Natural killer cell treated with Interleukin-12 subunit alpha and Interleukin-12 subunit beta and Interleukin-15 and Interleukin-18, amount 100 ng/mL, for 72 hours (primary cell): ENCODE results near the gene GPR158. TPM values are rescaled to one million over a fixed set of nuclear protein-coding genes. Genes with fewer than 3 reads are reported as not detected.

ENCODE experiments used
- ATAC-seq, 2 donors: fragments of 150-1000 bp; cut with Tn5 transposase in 1 of 2; sonication (Bioruptor Pico), chemical (Tn5 transposase) in 1 of 2; 2 replicates each; pipeline ENCODE4 v1.10.0; 2021
- DNase-seq: peaks from one replicate; pipeline ENCODE4 v3.0.0; 2022; ENCODE audit warnings: low spot score
- H3K27ac Mint-ChIP-seq, 2 donors: 1 replicate in 1 of 2; 2 replicates in 1 of 2; pipeline ENCODE4 v1.8.0; 2022; ENCODE audit warnings: mixed read lengths in 2 of 2, mild to moderate bottlenecking in 1 of 2, moderate library complexity in 1 of 2
- H3K27me3 Mint-ChIP-seq, 2 donors: 1 replicate in 1 of 2; 2 replicates in 1 of 2; pipeline ENCODE4 v1.8.0; 2022; ENCODE audit warnings: mixed read lengths in 2 of 2
- H3K36me3 Mint-ChIP-seq: one replicate; pipeline ENCODE4 v1.8.0; 2022; ENCODE audit warnings: mixed read lengths
- H3K4me1 Mint-ChIP-seq, 2 donors: 1 replicate in 1 of 2; 2 replicates in 1 of 2; pipeline ENCODE4 v1.8.0; 2022; ENCODE audit warnings: low read depth in 2 of 2, mixed read lengths in 2 of 2, mild to moderate bottlenecking in 1 of 2
- H3K4me3 Mint-ChIP-seq: one replicate; pipeline ENCODE4 v1.8.0; 2022; ENCODE audit warnings: mixed read lengths
- H3K9me3 Mint-ChIP-seq: 2 replicates; pipeline ENCODE4 v1.8.0; 2022; ENCODE audit warnings: mixed read lengths
- total RNA-seq, 2 donors: library from RNA; stranded (reverse); gene quantifications; one replicate each; pipeline ENCODE4 v1.2.3, GENCODE V29; 2022

GPR158 gene
- total RNA-seq, 2 donors from 2014 or later = not detected

DNA sequence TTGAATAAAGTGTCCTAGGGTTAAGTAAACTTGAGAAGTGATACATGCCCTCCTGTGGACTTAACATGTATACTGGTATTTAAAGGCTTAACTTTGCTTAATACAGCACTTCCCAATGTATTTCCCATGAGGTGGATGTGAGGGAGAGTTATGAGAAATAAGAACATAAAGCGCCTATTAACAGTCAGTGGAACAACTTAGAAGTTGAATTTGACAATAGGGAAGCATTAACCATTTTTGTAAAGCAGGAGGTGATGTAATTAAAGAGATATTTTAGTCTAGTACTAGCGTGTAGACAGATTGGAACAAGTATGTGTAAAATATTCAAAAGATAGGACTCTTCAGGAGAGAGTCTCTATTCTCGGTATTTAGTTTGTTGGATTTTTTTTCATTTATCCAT is 322.4 kb downstream of the GPR158 start:
- Mint-ChIP-seq H3K27ac (no peak overlapping the region), H3K4me3 (no peak overlapping the region), H3K4me1 (no peaks in the 10 kb centered on the region), H3K36me3 (no peaks in the 10 kb centered on the region), H3K9me3 (peaks cover 8% of the 10 kb centered on the region), H3K27me3 (no peaks in the 10 kb centered on the region)
- no peak for ATAC-seq
- DNase-seq = no peak

DNA sequence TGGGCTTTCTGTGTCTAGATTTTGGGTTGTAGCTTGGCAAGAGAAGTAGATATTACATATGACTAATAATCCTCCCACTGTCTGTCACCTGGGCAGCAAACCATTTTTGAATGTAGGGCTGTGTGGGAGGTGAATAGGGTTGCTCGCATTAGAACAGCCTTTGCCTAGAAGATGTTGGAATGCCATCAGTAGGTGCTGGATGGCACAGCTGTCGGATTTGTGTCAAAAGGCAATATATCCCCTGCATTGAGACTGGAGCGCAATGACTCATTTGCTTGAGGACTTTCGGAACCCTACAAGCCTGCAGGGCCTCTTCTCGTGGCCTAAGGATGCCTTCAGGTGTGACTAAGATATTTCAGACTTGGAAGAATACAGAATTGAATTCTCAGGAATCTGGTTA is 323.8 kb downstream of the GPR158 start:
- Mint-ChIP-seq H3K27ac (no peak overlapping the region), H3K27me3 (no peaks in the 10 kb centered on the region), H3K4me3 (no peak overlapping the region), H3K4me1 (no peaks in the 10 kb centered on the region), H3K9me3 (peaks cover 8% of the 10 kb centered on the region), H3K36me3 (no peaks in the 10 kb centered on the region)
- no peak for DNase-seq
- ATAC-seq = no peak

DNA sequence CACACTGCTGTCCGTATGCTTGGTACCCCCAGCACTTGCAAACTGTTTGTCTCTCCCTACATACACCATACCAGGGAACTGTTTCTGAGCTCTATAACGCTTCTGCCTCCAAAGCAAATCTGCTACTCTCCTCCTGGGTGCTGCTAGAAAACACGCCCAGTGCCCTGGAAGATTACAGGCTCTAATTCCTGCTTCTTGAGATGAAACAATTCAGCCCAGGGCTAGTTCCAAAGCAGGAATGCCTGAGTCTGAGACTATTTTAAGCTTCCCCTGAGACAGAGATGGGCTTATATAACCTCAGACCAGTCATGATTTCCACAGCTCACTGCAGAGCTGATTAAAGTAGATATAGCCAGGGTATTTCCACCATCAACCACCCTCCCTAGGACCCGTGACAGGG is 327.1 kb downstream of the GPR158 start:
- no peaks in the 10 kb centered on the region for H3K36me3 Mint-ChIP-seq
- no peaks in the 10 kb centered on the region for H3K27me3 Mint-ChIP-seq
- ATAC-seq (no peak), DNase-seq (no peak)
- H3K4me1 Mint-ChIP-seq = no peaks in the 10 kb centered on the region
- peaks cover 5% of the 10 kb centered on the region for H3K9me3 Mint-ChIP-seq
- no peak overlapping the region for H3K27ac Mint-ChIP-seq
- no peak overlapping the region for H3K4me3 Mint-ChIP-seq

DNA sequence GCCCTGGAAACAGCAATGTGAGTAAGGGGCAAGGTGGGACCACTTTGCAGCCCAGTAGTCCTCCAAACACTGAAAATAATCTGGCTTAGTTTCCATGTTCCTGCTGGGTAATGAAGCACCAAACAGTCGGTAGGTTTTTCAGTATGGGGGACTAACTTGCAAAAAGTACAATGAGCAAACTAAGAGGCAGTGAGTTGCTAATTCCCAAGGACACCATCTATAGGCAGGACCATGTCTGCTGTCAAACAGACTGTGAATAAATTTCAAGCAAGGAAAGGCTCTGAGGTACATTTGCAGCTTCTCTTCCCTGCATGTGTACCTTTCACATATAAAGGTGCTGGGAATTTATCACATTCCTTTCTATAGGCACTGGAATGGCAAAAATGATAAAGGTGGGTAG is 327.7 kb downstream of the GPR158 start:
- no peaks in the 10 kb centered on the region for H3K36me3 Mint-ChIP-seq

DNA sequence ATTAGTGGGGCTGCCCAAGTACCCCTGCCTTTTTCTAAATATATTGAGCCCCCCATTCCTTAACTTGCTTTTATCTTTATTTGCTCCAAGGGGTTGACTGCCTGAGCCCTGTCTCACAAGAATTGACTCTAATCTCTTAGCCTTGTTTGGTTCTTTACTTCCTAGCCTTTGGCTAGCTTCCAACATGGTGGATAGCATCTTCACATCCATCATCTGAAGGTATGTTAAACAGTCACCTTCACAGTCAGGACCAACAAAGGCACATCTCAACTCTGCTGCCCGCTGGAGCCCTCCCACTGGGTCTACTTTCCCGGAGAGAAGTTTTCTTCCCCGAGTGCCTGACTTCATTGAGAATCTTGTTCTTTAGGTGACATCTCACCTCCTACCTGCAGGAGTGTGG is 329.5 kb downstream of the GPR158 start:
- no peak for ATAC-seq
- Mint-ChIP-seq H3K36me3 (no peaks in the 10 kb centered on the region), H3K9me3 (peaks cover 2% of the 10 kb centered on the region), H3K27me3 (no peaks in the 10 kb centered on the region), H3K4me1 (no peaks in the 10 kb centered on the region), H3K4me3 (no peak overlapping the region), H3K27ac (no peak overlapping the region)
- no peak for DNase-seq

More for the DNA sequence above, 327.7 kb downstream of the GPR158 start:
- ATAC-seq (no peak), DNase-seq (no peak)
- Mint-ChIP-seq H3K9me3 (peaks cover 2% of the 10 kb centered on the region), H3K27me3 (no peaks in the 10 kb centered on the region), H3K4me3 (no peak overlapping the region), H3K4me1 (no peaks in the 10 kb centered on the region), H3K27ac (no peak overlapping the region)

DNA sequence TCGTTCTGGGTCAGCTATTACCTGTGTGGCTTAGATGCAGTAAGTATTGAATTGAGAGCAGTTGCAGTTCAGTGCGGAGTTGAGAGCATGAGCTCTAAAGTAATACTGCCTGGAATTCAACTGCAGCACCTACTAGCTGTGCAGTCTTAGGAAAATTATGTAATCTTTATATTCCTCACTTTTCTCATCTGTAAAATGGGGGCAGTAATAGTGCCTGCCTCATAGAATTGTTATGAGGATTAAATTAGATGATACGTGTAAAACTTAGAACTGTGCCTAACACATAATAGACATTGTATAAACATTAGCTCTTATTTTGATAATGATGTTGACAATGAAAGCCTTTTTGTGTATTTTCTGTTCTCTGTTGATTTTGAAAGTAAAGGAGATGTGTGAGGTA is 330.0 kb downstream of the GPR158 start:
- DNase-seq (no peak), ATAC-seq (no peak)
- Mint-ChIP-seq H3K27ac (no peak overlapping the region), H3K4me1 (no peaks in the 10 kb centered on the region), H3K36me3 (no peaks in the 10 kb centered on the region), H3K9me3 (peaks cover 2% of the 10 kb centered on the region), H3K4me3 (no peak overlapping the region), H3K27me3 (no peaks in the 10 kb centered on the region)

DNA sequence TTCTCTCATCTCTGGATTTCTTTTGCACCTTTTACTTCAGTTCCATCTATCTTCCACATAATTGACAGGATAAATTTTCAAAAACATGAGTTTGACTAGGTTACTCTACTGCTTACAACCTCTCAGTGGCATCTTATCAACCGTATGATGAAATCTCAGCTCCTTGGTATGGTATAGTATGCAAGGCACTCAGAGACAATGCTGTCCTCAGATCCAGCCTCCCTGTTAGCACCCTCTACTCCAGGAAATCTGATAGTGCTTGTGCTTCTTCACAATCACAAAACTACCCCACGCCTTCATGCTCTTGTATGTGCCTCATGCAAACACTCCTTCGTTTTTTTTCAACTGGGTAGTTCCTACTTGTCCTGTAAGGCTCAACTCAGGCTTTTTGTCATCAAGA is 330.7 kb downstream of the GPR158 start:
- Mint-ChIP-seq H3K27ac (no peak overlapping the region), H3K9me3 (peaks cover 2% of the 10 kb centered on the region), H3K4me3 (no peak overlapping the region), H3K4me1 (no peaks in the 10 kb centered on the region), H3K27me3 (no peaks in the 10 kb centered on the region), H3K36me3 (no peaks in the 10 kb centered on the region)
- DNase-seq (no peak), ATAC-seq (no peak)

DNA sequence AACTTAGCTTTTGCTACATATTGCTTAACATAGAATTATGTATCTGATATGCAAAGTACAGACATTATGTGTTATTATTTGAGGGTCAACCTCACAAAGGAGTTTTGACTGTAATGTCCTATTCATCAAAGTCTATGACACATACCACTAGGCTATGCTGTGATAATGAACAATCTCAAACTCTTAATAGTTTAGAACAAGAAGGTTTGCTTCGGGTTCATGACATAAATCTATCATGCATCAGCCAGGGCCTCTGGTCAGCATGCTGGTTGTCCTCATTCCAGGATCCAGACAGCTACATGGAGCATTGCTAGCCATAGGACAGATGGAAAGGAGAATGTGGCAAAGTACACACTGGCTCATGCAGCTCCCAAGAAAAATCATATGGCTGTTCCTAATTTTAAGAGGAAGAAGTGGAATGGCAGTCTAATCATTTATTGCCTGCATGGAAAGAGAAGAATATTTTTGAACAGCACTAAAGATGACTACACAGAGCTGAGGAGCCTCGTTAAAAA is 332.1 kb downstream of the GPR158 start:
- ATAC-seq = no peak
- no peak overlapping the region for H3K27ac Mint-ChIP-seq
- H3K9me3 Mint-ChIP-seq = peaks cover 9% of the 10 kb centered on the region

DNA sequence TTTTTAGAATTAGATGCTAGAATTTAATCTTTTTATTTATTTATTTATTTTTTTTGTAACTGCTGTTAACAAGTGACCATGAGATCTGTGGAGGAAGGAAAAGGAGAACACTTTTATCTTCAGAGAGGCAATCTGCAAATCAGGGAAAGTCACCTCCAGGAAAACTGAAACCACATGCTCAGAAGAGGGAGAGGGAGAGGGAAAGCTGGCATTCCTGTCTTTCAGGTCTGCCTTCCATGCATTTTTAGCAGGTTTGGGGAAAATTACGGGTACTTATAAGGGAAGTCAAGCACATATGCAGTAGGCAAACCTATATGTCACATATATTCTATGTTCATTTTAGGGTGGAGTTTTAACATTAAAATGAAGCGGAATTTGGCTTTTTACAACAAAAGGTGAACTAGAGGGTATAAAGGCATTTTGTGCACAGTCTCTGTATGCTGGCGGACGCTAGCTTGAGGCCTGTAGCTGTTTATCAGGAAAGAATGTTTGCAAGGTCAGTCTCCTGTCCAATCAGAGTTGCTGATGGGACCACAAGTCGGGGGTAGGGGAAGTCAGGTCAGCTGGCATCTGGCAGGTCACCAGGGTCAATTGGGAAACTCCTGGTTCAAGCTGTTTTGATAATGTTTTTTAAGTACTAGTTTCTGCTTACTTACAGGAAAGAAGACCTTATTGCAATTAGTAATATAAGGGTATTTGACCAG is 333.5 kb downstream of the GPR158 start:
- DNase-seq (no peak), ATAC-seq (no peak)
- Mint-ChIP-seq H3K4me3 (no peak overlapping the region), H3K27ac (no peak overlapping the region), H3K27me3 (no peaks in the 10 kb centered on the region), H3K4me1 (no peaks in the 10 kb centered on the region), H3K36me3 (no peaks in the 10 kb centered on the region), H3K9me3 (peaks cover 13% of the 10 kb centered on the region)

More for the DNA sequence above, 332.1 kb downstream of the GPR158 start:
- H3K4me1 Mint-ChIP-seq = no peaks in the 10 kb centered on the region
- H3K4me3 Mint-ChIP-seq = no peak overlapping the region
- no peak for DNase-seq
- no peaks in the 10 kb centered on the region for H3K27me3 Mint-ChIP-seq
- no peaks in the 10 kb centered on the region for H3K36me3 Mint-ChIP-seq

DNA sequence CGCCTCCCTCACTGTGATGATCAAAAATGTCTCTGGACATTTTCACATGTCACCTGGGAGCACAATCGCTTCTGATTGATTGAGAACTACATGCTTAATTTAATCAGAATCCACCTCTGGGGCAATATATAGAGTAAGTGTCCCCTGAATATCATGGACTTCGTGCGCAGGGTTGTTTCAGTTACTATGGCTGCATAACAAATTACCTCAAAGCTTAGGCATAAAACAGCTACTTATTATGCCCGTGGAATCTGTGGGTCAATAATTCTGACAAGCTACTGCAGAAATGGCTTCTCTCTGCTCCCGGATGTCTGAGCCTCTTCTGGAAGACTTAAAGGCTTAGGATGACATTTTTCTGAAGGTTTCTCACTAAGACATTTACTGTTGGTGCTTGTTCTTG is 334.4 kb downstream of the GPR158 start:
- Mint-ChIP-seq H3K4me3 (no peak overlapping the region), H3K9me3 (peaks cover 16% of the 10 kb centered on the region), H3K4me1 (no peaks in the 10 kb centered on the region), H3K36me3 (no peaks in the 10 kb centered on the region), H3K27me3 (no peaks in the 10 kb centered on the region), H3K27ac (no peak overlapping the region)
- ATAC-seq (no peak), DNase-seq (no peak)

DNA sequence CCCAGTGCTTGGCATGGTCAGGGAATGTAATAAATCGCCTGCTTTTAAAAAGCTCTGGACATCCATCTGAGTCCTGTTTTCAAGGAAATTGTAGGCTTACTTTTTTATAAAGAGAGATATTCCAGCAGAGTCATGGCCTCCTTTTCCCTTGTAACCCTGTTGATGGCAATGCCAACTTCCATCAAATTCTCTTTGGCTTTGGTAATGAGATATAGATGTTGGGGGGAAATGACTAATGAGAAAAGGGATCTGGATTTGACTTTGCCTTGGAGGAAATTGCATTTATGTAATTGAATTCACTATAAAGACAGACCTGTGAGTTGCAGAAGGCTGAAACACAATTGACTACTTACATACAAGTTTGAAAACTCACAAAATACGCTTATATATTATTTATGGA is 347.5 kb downstream of the GPR158 start:
- ATAC-seq (no peak), DNase-seq (no peak)
- no peak overlapping the region for H3K4me3 Mint-ChIP-seq
- no peaks in the 10 kb centered on the region for H3K4me1 Mint-ChIP-seq
- no peaks in the 10 kb centered on the region for H3K36me3 Mint-ChIP-seq
- H3K9me3 Mint-ChIP-seq = peaks cover 5% of the 10 kb centered on the region
- H3K27ac Mint-ChIP-seq = no peak overlapping the region
- no peaks in the 10 kb centered on the region for H3K27me3 Mint-ChIP-seq

DNA sequence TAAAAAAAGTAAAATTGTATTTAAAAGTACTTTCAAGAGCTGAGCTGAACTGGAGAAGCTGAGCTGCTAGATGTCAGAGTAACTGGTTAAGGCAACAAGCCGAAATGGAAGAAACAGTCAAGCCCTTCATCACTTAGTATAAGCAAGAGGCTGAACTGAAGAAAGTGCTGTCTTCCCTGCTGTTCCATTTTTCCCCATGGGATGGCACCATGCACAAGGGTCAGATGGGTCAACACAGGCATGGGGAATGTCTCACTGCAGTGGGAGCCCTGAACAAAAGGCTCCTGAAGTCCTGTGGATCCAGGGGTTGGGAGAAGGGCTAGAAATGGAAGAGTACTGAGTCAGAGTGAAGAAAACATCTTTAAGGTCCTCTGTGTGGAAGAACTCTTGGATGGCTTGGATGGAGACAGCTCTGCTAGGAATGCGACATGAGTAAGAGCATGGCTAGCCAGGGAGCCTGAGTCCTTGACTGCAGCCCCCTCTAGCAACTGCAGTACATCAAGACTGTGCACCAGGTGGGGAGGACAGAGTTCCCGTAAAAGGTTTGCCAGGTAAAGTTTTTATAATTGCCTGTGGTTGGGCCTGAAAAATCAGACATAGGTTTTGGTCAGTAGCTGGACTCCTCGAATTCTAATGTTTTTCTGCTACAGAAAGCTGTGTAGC is 348.3 kb downstream of the GPR158 start:
- peaks cover 5% of the 10 kb centered on the region for H3K9me3 Mint-ChIP-seq
- no peak overlapping the region for H3K4me3 Mint-ChIP-seq
- no peaks in the 10 kb centered on the region for H3K27me3 Mint-ChIP-seq
- no peak overlapping the region for H3K27ac Mint-ChIP-seq
- ATAC-seq (no peak), DNase-seq (no peak)
- no peaks in the 10 kb centered on the region for H3K36me3 Mint-ChIP-seq
- H3K4me1 Mint-ChIP-seq = no peaks in the 10 kb centered on the region

DNA sequence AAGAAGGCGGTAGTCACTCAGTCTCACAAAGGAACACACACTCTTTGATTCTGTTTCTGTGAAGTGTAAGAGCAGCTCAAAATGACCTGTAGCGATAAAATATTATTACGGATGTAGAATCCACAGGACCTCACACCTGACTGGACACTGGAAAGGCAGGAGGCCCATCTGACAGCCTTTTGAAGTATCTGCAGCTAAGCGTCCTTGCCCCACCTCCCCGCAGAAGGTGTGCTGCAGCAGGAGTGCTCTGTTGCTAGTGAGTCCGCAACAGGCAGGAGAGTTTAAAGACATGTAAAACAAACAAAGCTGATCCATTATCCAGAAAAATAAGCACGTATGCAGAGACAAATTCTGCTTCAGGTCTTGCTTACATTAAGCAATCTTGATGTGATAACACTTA is 355.5 kb downstream of the GPR158 start:
- Mint-ChIP-seq H3K4me3 (no peak overlapping the region), H3K27ac (no peak overlapping the region), H3K4me1 (no peaks in the 10 kb centered on the region), H3K27me3 (no peaks in the 10 kb centered on the region), H3K9me3 (peaks cover 6% of the 10 kb centered on the region), H3K36me3 (no peaks in the 10 kb centered on the region)
- DNase-seq (no peak), ATAC-seq (no peak)

DNA sequence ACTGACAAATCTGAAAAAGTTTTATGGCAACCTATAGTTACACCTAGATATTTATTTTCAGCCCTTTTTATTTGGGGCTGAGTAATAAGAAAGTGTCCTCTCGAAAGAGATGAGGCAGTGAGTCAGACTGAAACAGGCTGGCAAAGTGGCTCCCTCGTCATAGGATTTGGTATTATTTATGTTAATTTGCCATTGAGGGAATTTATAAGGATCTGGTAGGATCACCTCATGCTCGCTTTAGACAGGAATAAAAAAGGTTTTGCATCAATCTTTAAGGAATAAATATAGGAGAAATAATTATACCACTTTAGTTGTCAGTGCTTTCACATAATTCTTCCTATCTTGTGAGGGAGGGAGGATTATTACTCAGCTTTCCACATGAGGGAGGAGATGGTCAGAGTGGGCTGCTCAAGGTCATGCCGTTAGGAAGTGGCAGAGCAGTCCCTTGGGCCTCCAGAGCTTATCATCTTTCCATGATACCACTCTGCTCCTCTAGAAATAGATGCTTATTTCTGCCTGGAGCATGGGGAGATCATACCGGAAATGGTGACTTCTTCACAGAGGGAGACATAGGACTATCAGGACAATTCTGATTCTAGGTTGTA is 356.8 kb downstream of the GPR158 start:
- H3K27ac Mint-ChIP-seq = no peak overlapping the region
- H3K4me1 Mint-ChIP-seq = no peaks in the 10 kb centered on the region
- no peaks in the 10 kb centered on the region for H3K27me3 Mint-ChIP-seq
- no peak for ATAC-seq
- DNase-seq = no peak
- no peak overlapping the region for H3K4me3 Mint-ChIP-seq
- peaks cover 6% of the 10 kb centered on the region for H3K9me3 Mint-ChIP-seq
- no peaks in the 10 kb centered on the region for H3K36me3 Mint-ChIP-seq
